ENCODE measurements around the gene CPA4.
"Not testable (repeated sequence)": the region's sequence is repeated elsewhere in the genome, so short reads cannot be mapped to it uniquely, and the experiment has no call there.

Gene CPA4, protein sequence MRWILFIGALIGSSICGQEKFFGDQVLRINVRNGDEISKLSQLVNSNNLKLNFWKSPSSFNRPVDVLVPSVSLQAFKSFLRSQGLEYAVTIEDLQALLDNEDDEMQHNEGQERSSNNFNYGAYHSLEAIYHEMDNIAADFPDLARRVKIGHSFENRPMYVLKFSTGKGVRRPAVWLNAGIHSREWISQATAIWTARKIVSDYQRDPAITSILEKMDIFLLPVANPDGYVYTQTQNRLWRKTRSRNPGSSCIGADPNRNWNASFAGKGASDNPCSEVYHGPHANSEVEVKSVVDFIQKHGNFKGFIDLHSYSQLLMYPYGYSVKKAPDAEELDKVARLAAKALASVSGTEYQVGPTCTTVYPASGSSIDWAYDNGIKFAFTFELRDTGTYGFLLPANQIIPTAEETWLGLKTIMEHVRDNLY

DNA sequence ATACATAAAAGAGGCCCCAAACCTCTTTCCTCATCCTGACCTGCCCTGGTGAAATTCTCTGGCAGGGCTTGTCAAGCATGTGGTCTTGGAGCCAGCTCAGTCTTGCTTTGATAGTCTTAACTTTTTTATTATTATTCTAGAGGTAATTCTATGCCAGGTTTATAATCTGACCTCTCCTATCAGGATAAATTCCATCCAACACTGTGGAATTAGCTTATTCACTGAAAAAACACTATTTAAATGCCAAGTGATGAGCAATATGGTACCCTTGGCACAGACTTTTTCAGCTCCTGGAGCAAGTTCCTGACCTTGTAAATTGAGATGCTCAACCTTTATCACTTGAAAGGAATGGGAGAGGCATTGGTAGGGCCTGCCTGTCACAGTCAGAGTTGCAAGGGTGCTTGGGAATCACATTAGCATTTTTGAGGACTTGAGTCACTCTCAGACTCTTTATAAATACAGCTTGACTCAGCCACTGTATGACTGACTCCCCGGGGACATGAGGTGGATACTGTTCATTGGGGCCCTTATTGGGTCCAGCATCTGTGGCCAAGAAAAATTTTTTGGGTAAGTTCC, at the start of gene CPA4:
Gene CPA4 (plus strand): TSS at position 480 of the 576 bp plus-strand sequence. CDS start 20 bp downstream, at position 500.
- peak; percentile 97 for DNase-seq (ENCODE audit: low read depth)

DNA sequence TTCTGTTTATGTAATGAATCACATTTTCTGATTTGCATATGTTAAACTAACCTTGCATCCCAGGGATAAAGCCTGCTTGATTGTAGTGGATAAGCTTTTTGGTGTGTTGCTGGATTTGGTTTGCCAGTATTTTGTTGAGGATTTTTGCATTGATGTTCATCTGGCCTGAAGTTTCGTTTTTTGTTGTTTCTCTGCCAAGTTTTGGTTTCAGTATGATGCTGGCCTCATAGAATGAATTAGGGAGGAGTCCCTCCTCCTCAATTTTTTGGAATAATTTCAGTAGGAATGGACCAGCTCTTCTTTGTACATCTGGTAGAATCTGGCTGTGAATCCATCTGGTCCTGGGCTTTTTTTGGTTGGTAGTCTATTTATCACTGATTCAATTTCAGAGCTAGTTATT, 49.5 kb upstream of the CPA4 start:
- DNase-seq (ENCODE audit: low read depth) = peak; percentile 41

DNA sequence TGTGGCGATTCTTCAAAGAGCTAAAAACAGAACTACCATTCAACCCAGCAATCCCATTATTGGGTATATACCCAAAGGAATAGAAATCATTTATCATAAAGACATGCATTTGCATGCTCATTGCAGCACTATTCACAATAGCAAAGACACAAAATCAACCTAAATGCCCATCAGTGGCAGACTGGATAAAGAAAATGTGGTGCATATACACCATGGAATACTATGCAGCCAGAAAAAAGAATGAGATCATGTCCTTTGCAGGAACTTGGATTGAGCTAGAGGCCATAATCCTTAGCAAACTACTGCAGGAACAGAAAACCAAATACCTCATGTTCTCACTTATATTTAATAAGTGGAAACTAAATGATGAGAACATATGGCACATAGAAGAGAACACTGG, 46.5 kb upstream of the CPA4 start:
- DNase-seq (ENCODE audit: low read depth) = not testable (repeated sequence)

DNA sequence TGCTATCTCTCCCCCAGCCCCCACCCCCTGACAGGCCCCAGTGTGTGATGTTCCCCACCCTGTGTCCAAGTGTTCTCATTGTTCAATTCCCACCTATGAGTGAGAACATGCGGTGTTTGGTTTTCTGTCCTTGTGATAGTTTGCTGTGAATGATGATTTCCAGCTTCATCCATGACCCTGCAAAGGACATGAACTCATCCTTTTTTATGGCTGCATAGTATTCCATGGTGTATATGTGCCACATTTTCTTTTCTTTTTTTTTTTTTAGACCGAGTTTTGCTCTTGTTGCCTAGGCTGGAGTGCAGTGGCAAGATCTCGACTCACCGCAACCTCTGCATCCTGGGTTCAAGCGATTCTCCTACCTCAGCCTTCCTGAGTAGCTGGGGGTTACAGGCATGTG, 44.1 kb upstream of the CPA4 start:
- not testable (repeated sequence) for DNase-seq (ENCODE audit: low read depth)

DNA sequence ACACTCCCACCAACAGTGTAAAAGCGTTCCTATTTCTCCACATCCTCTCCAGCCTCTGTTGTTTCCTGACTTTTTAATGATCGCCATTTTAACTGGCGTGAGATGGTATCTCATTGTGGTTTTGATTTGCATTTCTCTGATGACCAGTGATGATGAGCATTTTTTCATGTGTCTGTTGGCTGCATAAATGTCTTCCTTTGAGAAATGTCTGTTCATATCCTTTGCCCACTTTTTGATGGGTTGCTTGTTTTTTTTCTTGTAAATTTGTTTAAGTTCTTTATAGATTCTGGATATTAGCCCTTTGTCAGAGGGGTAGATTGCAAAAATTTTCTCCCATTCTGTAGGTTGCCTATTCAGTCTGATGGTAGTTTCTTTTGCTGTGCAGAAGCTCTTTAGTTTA, 43.3 kb upstream of the CPA4 start:
- not testable (repeated sequence) for DNase-seq (ENCODE audit: low read depth)

DNA sequence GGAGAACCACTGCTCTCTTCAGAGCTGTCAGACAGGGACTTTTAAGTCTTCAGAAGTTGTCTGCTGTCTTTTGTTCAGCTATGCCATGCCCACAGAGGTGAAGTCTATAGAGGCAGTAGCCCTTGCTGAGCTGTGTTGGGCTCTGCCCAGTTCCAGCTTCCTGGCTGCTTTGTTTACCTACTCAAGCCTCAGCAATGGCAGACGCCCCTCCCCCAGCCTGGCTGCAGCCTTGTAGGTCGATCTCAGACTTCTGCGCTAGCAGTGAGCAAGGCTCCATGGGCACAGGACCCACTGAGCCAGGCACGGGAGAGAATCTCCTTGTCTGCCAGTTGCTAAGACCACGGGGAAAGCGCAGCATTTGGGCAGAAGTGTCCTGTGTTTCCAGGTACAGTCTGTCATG, 38.4 kb upstream of the CPA4 start:
- DNase-seq (ENCODE audit: low read depth) = no peak

DNA sequence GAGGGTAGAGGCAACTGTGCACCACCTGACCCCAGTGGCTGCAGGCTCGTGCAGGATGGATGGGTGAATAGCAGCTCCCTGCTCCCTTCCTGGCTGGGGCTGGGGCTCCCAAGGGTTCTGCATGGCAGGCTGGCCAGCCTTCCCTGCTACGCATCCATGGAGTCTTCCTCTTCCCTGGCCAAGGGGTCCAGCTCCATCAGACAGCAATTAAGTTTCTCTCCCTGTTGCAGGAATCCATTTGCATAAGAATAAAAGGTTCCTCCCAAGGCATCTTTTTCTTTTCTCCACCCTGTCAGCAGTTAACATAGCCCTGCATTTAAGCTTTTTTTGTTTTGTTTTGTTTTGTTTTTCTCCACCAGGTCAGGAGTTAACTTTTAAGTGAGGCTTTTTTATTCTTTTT, 36.3 kb upstream of the CPA4 start:
- no peak for DNase-seq (ENCODE audit: low read depth)

DNA sequence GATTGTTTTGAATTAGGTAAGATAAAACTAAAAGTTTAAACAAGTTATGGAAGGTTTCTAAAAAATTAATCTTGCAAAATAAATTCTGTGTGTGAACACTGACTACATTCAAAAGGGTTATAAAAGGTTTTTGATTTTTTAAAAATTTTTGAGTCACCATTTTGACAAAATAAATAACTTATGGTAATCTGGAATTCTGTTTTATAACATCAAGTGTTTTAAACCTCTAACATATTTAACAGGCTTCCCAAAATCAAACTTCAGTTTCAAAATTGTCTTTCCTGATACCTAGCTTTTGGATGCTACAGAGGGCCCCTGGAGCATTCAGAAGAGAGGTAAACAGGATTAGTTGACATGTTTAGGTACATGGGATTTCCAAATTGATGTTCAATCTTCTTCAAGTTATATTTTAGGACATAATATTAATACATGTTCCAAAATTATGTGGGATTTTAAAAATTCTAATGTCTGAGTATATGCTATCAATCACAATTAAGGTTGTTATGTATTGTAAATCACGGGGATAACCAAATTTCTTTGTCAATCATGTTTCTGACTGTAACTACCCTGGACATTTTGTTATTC, 34.4 kb upstream of the CPA4 start:
- no peak for DNase-seq (ENCODE audit: low read depth)

DNA sequence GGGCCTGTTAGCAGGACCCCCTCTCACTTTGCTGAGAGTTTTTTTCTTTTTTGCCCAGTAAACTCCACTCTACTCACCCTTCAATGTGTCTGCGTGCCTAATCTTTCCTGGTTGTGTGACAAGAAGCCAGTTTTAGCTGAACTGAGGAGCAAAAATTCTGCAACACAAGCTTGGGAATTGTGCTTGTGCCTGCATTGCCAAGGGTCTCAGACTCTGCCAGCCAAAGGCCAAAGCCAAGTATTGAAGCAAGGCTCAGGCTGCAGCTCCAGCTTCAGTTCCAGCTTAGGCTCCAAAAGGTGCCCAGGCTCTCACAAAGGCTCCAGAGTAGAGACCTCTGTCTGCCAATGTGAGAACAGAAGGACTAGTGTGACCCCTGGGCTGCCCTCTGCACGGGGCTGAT, 30.5 kb upstream of the CPA4 start:
- DNase-seq (ENCODE audit: low read depth) = no peak

DNA sequence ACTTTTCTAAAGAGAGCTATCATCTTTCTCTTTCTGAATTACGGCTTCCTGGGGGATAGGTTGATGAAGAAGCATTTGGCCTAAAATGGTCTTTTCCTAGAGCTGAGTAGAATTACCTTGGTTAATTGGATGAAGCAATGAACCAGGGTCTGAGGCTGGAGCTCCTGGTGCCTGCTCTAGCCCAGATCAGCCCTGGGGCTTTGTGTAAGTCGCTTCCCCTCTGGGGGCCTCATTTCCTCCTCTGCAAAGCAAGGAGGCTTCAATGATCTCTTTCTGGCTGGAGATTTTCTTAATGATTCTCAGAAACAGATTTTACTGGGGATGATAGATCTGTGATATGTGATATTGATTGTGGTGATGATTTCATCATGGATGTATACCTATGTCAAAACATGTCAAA, 29.8 kb upstream of the CPA4 start:
- DNase-seq (ENCODE audit: low read depth) = no peak

DNA sequence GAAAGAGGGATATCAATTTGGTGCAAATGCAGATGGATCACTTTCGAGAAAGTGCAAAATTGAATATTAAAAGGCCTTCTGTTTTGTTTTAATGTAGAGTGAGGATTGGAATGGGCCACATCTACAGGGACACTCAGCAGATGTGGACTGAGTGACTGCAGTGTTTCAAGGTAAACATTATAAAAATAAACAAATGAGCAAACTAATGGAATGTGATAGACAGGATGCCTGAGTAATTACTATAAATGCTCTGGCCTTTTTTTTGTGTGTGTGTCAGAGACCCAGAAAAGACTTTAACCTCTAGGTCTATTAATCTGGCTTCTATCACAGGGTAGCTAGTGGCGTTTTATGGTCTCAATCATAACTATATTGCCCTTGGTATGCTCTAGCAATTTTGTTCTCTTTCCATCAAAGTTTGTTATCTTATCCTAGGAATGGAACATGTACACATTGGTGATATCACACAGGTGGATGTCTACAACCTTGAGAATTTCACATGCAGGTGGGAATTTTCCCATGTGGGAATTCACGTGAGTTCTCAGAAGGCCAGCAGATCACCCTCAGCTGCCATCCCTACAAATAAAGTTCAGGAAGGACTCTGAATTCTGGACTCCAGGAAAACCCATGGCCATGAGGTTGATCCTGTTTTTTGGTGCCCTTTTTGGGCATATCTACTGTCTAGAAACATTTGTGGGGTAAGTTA, 26.6 kb upstream of the CPA4 start, which contains the start of gene CPA2:
Gene CPA2 (plus strand): TSS at position 606 of the 703 bp plus-strand sequence. CDS start 19 bp downstream, at position 625.
- no peak for DNase-seq (ENCODE audit: low read depth)

DNA sequence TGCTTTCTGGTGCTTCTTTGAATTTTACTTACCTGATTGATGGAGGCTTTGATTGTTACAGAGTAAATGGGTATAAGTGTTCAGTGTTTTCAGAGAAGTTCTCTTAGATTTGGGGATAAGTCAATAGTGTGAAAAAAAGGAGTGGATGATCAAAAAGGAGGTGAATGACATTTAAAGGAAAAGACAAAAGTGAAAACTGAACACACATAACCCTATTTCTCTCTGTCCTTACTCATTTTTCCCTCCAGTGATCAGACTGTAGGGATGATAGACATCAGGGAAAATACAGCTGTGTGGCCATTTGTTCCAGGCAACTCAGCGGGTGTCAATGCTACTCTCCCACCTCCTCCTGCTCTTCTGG, 26.0 kb upstream of the CPA4 start:
- no peak for DNase-seq (ENCODE audit: low read depth)

DNA sequence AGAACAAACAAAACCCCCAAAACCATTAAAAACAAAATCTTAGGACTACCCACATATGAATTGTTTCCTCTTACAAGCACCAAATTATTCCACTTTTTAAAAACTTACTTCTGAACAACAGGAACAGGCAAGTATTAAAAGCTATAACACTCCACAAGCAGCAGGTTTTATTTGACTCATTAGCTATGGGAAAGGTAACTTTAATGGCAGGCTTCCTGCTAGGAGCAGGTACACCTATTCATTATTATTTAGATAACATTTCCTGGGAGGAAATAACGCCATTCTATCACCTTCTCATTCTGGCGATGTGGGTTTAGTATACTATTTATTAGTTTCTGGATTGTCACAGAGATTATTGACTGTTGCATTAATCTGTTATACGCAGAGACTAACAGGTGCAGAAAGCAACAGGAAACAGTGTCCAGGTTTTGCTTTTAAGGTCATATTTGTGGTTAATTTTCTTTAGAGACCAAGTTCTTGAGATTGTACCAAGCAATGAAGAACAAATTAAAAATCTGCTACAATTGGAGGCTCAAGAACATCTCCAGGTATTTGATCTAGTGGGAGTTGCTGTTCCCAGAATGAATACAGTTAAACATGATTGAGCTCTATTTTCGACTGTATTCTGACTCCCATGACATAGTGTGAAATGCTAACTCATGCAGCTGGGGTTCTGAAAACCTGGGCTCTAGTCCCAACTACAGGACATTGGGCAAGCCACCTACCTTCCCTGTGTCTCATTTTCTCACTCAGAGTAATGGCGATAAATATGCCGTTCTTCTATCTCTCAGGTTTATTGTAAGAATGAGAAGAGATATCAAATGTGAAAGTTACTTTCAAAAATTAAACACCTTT, 24.3 kb upstream of the CPA4 start:
- DNase-seq (ENCODE audit: low read depth) = no peak

DNA sequence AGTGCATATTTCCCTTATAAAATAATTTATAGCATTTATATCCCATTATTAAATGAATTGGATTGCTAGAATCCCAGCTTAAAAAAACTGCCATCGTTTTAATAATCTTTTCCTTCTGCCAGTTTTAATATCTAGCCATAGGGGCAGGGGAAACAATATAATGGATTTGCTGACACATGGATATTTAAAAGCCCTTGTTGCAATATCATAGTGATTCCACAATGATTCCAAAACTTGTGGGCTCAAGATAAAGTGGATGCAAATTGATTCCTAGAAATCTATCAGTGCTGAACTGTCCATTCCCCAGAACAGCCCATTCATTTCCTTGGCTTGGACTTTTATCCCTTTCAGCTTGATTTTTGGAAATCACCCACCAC, 23.7 kb upstream of the CPA4 start:
- no peak for DNase-seq (ENCODE audit: low read depth)

DNA sequence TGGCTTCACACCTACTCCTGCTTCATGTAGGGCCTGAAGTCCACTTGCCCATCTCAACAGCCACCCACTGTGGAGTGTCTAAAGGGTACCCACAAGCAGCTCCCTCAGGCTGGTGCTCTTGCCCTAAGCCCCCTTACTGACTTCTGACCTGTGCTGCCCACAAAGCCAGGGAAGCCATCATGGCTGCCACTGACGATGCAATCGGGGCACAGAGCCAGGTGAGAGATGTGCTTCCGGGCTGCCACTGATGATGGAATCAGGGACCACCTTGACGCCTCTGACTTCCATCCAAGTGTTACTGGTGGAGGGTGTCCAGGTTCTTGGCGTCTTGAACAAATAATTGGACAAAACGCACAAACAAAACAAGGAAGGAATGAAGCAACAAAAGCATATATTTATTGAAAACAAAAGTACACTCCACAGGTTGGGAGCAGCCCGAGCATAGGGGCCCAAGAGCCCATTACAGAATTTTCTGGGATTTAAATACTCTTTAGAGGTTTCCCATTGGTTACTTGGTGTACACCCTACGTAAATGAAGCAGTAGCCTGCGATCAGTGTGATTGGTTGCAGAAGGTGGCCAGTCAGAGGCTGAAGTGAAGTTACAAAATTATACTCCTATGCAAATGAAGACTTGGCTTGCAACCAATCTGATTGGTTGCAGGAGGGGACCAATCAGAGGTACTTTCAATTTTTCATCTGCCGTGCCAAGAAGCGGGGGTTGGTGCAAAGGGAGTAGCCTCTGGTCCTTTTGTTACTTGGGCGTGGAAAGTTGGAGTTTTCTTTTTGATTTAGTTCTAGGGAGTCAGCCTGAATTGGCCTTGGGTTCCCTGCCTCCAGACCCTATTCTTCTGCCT, 21.8 kb upstream of the CPA4 start:
- no peak for DNase-seq (ENCODE audit: low read depth)

DNA sequence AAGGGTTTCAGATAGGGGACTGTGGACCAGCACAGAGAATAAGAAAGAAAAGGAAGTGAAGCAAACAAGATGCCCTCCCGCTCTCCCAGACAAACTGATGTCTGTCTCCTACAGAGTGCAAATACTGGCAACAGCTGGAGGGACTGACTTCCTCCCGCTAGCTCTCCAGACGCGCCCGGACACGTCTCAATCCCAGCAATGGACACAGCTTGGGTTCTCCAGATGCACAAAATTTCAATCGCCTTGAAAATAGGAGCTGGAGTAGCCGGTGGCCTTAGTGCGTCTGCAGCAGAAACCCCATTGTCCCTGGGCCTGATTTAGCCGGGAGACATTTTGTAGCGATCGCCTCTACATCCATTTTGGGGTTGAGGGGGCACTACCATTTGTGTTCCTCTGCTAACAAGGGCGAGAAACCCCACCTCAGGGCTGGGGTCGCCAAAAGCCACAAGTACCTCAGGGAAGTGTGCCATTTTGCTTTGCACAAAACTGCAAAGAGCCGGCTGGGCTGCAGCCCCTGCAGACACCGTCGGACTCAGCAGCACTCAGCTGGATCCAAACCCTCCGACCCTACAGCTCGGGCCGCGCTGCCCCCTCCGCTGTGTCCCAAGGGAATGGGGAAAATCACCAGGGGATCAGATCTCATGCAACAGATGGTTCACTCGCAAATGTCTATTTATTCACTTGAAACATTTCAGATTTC, 20.4 kb upstream of the CPA4 start:
- DNase-seq (ENCODE audit: low read depth) = no peak

DNA sequence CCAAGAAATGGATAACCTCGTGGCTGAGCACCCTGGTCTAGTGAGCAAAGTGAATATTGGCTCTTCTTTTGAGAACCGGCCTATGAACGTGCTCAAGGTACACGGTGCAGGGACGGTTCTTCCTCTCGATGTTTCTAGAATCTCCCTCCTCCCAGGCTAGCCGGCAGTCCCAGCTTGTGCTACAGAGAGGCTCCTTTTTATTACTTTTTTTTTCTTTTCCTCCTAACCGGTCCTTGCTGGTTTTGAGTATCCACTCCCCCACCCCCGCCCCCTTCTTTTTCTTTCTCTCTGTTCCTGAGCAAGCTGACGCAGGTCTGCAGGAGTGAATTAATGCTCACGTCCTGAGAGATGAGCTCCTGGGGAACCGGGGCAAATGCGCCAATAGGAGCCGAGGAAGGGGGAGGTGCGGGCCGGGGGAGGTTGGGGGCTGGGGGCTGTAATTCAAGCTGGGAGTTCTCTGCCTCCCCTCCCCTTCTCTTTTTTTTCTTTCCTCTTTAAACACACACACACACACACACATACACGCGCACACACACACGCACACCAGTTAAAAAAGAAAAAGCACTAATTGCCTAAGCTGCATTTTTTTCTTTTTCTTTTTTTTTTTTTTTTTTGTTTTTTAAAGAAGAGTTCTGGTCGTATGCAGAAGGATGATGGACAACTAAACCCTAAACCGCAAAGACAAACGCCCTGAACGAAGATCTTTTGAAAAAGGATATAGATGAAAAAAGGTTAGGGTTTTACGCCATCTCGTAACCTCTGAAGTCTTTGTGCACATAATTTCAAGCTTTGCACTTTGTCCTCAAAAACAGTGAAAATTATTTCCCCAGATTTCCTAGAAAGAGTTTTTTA, 19.7 kb upstream of the CPA4 start:
- no peak for DNase-seq (ENCODE audit: low read depth)

DNA sequence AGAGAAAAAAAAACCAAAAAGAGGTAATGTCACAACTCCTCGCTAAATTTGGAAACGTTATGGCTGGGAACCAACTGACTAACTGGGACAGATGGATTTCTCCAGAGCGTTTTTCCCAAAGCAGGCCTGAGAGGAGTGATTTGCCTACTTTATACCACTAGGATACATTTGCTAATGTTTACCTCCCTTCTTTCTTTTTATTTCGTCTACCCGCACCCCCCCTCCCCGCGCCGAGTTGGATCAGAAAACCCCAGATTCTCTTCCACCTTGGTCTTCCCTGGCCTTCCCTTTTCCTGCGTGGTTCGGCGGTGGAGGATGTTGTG, 19.1 kb upstream of the CPA4 start:
- DNase-seq (ENCODE audit: low read depth) = peak; percentile 83

DNA sequence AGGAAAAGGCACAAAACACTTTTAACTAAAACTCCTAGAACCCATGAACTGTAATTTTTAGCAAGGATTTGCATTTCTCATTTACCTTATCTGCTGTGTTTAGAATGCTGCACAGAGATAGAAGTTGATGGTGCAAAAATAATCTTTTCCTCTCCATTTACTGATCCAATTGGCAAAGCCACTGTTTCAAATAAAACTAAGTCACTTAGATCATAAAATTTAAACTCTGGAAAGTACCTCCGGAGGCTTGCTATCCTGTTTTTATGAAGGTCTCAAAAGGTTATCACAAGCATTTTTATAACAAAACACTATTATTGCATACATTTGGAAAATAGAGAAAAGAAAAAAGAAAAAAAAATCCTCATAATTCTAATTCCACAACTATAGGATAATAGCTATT, 18.7 kb upstream of the CPA4 start:
- DNase-seq (ENCODE audit: low read depth) = no peak

Measured in stromal cell of bone marrow (primary cell).